HepG2 (cell line): ENCODE data around the gene CD1B. TPM values are rescaled to one million over a fixed set of nuclear protein-coding genes. Genes with fewer than 3 reads are reported as not detected.

ENCODE experiments used
- ATAC-seq: fragments of 200-7000 bp; cut with Tn5 transposase; 3 replicates; pipeline ENCODE4 v1.9.1; 2020; ENCODE audit warnings: mild to moderate bottlenecking, moderate library complexity
- BruUV-seq: library from RNA; stranded (reverse); fragments of 400-500 nt; replicated peaks from 2 replicates; lab custom pipeline; 2021; lab: Mats Ljungman, UMichigan
- CTCF ChIA-PET: fragments of 300-600 bp; formaldehyde crosslinking; extraction: SDS; loops from one replicate; lab custom pipeline; 2021; ENCODE audit warnings: low total read pairs, inconsistent platforms, low intra/inter-chr PET ratio; lab: Yijun Ruan, JAX
- POLR2A ChIA-PET: fragments of 350-600 bp; sonication (Branson Sonifier 250); formaldehyde crosslinking; loops from one replicate; lab custom pipeline; 2020; ENCODE audit warnings: antibody characterized with exemption, inconsistent platforms; lab: Yijun Ruan, JAX
- DNase-seq: peaks from one replicate; pipeline ENCODE4 v3.0.0-alpha.2; 2015; ENCODE audit warnings: low spot score
- FAIRE-seq: peaks from 3 replicates; lab custom pipeline; 2011; peaks lifted over from hg19 to GRCh38; lab: Jason Lieb, UNC
- H2AFZ ChIP-seq: one replicate; pipeline ENCODE4 v1.6.1; 2011; ENCODE audit warnings: low read length, inconsistent platforms
- H3K27ac ChIP-seq: fragments of 300-600 bp; 3 replicates; pipeline ENCODE4 v1.8.0; 2011; ENCODE audit warnings: mixed run types, mild to moderate bottlenecking, mixed read lengths, low read length, inconsistent platforms; ENCODE audit not compliant: insufficient read depth; ENCODE audit errors: extremely low read length
- H3K27me3 ChIP-seq, 2 experiments: fragments of 200-600 bp in 1 of 2; 2 replicates in 1 of 2; 3 replicates in 1 of 2; pipeline versions ENCODE4 v1.6.0 to v1.8.0; 2011; ENCODE audit warnings: low read length in 2 of 2, mild to moderate bottlenecking in 2 of 2, moderate library complexity in 2 of 2, inconsistent platforms in 1 of 2; ENCODE audit not compliant: insufficient read depth in 2 of 2, control insufficient read depth in 1 of 2
- H3K36me3 ChIP-seq, 2 experiments: fragments of 200-600 bp in 1 of 2; replicated peaks in 1 of 2; 2 replicates in 1 of 2; 3 replicates in 1 of 2; pipeline versions ENCODE4 v1.5.1 to v1.8.0; 2011; ENCODE audit warnings: low read length in 2 of 2, inconsistent platforms in 1 of 2; ENCODE audit not compliant: insufficient read depth in 2 of 2, control insufficient read depth in 1 of 2
- H3K4me1 ChIP-seq: 2 replicates; pipeline ENCODE4 v1.5.1; 2012; ENCODE audit warnings: low read length, inconsistent platforms; ENCODE audit not compliant: insufficient read depth
- H3K4me2 ChIP-seq: 2 replicates; pipeline ENCODE4 v1.6.0; 2011; ENCODE audit warnings: low read depth, low read length, inconsistent platforms
- H3K4me3 ChIP-seq, 3 experiments: fragments of 200-600 bp in 1 of 3; sonication (generic), shearing (Covaris generic) in 1 of 3; replicated peaks in 1 of 3; 2 replicates each; pipeline ENCODE4 v1.5.1; 2011 to 2016; ENCODE audit warnings: low read length in 3 of 3, inconsistent platforms in 2 of 3, low read depth in 2 of 3, mild to moderate bottlenecking in 2 of 3, control low read depth in 1 of 3, mixed read lengths in 1 of 3; ENCODE audit not compliant: insufficient read depth in 1 of 3
- H3K79me2 ChIP-seq: one replicate; pipeline ENCODE4 v1.6.1; 2011; ENCODE audit warnings: low read length, inconsistent platforms; ENCODE audit not compliant: insufficient read depth
- H3K9ac ChIP-seq: 2 replicates; pipeline ENCODE4 v1.6.0; 2011; ENCODE audit warnings: mild to moderate bottlenecking, low read depth, low read length, inconsistent platforms; ENCODE audit not compliant: insufficient read depth
- H3K9me3 ChIP-seq: 2 replicates; pipeline ENCODE4 v1.5.1; 2012; ENCODE audit warnings: mild to moderate bottlenecking, low read length
- H4K20me1 ChIP-seq: 2 replicates; pipeline ENCODE4 v1.6.0; 2011; ENCODE audit warnings: inconsistent platforms, mild to moderate bottlenecking, low read length, moderate library complexity; ENCODE audit not compliant: insufficient read depth
- CHD2 ChIP-seq: IDR thresholded peaks from 2 replicates; pipeline ENCODE4 v1.6.1; 2011; ENCODE audit warnings: low read depth, low read length, improper control_type of control experiment
- DNMT3B ChIP-seq: conservative IDR thresholded peaks from 2 replicates; pipeline ENCODE4 v1.6.1; 2016; ENCODE audit warnings: missing biosample characterization, control low read depth
- E2F1 ChIP-seq: sonication (generic); formaldehyde crosslinking; IDR thresholded peaks from 2 replicates; pipeline ENCODE4 v1.5.0; 2020; ENCODE audit warnings: missing genetic modification reagents
- HNF1B ChIP-seq: sonication (generic); formaldehyde crosslinking; IDR thresholded peaks from 2 replicates; pipeline ENCODE4 v1.5.1; 2020; ENCODE audit warnings: mild to moderate bottlenecking, moderate library complexity, missing genetic modification reagents
- ZBTB10 ChIP-seq: sonication (generic); formaldehyde crosslinking; IDR thresholded peaks from 2 replicates; pipeline ENCODE4 v1.4.0; 2020; ENCODE audit warnings: missing genetic modification reagents, borderline replicate concordance
- ZNF12 ChIP-seq: sonication (generic); formaldehyde crosslinking; IDR thresholded peaks from 2 replicates; pipeline ENCODE4 v1.5.0; 2020; ENCODE audit warnings: missing genetic modification reagents
- ZNF124 ChIP-seq: sonication (generic); formaldehyde crosslinking; IDR thresholded peaks from 2 replicates; pipeline ENCODE4 v1.4.0; 2020; ENCODE audit warnings: missing genetic modification reagents
- ZNF431 ChIP-seq: sonication (generic); formaldehyde crosslinking; IDR thresholded peaks from 2 replicates; pipeline ENCODE4 v1.9.0; 2022; ENCODE audit warnings: missing genetic modification reagents, low read depth, mild to moderate bottlenecking, borderline replicate concordance
- ZNF562 ChIP-seq: sonication (generic); formaldehyde crosslinking; IDR thresholded peaks from 2 replicates; pipeline ENCODE4 v1.8.0; 2022; ENCODE audit warnings: missing genetic modification reagents, borderline replicate concordance
- ZNF850 ChIP-seq: sonication (generic); formaldehyde crosslinking; conservative IDR thresholded peaks from 2 replicates; pipeline ENCODE4 v1.9.0; 2021; ENCODE audit warnings: mild to moderate bottlenecking, missing genetic modification reagents
- WGBS: methylation state at CpG from one replicate; pipeline ENCODE4 v1.1.6; 2017; ENCODE audit warnings: low lambda C conversion rate; 5-methylcytosine and 5-hydroxymethylcytosine counted together
- in situ Hi-C: cut with HindIII; loops from 2 replicates; pipeline ENCODE4 v1.10.0; 2017; ENCODE audit warnings: low pct_unique_long_range_greater_than_20kb; ENCODE audit not compliant: extremely low pct_ligation_motif_present
- intact Hi-C: fragments of 100-400 bp; cut with micrococcal nuclease; formaldehyde crosslinking; loops from one replicate; pipeline ENCODE4 v1.10.0; 2022; ENCODE audit not compliant: unreplicated experiment
- polyA plus RNA-seq, 8 experiments: library from polyadenylated mRNA; depleted of rRNA in 3 of 8; stranded (reverse) in 7 of 8; unstranded in 1 of 8; fragments of >200 nt; fragmentation: Illumina TruSeq in 4 of 8; extraction: Trizol in 4 of 8; gene quantifications; 2 replicates each; pipeline versions ENCODE4 v1.2.1 to v1.2.3, GENCODE V29; 2011 to 2016; ENCODE audit warnings: low read depth in 4 of 8, missing spikeins in 1 of 8, mixed read lengths in 1 of 8; ENCODE audit not compliant: insufficient read depth in 1 of 8
- total RNA-seq, 5 experiments: library from RNA; depleted of rRNA; stranded (reverse); fragments of >200 nt; fragmentation: Illumina TruSeq; extraction: Trizol; gene quantifications; 2 replicates each; pipeline ENCODE4 v1.2.3, GENCODE V29; 2016; ENCODE audit warnings: low read depth in 1 of 5

CD1B gene
- total and polyA plus RNA-seq, 2 of the 13 experiments (the other 11 are each of a cell fraction or from before 2014, with no cell fraction given), result not detected

GRCh38 chr1:158328426-158328825 is 2.9 kb downstream of the CD1B start:
- H3K9ac ChIP-seq, result no peak overlapping the region
- no peak overlapping the region for H3K4me2 ChIP-seq
- no peak overlapping the region for H2AFZ ChIP-seq
- intact Hi-C loops (no loop called here), in situ Hi-C loops (no loop called here)
- WGBS, result 28% methylated on average over 3 of the region's 3 CpGs
- no peak overlapping the region for H3K4me3 ChIP-seq
- ChIA-PET POLR2A (no interaction called here), CTCF (no interaction called here)
- H3K27ac ChIP-seq, result no peak overlapping the region
- H3K79me2 ChIP-seq, result no peaks in the 10 kb centered on the region
- no peaks in the 10 kb centered on the region for H4K20me1 ChIP-seq
- ATAC-seq (no peak), FAIRE-seq (no peak), DNase-seq (no peak)
- H3K9me3 ChIP-seq, result peaks cover 15% of the 10 kb centered on the region
- BruUV-seq, result no TSS peak
- no peaks in the 10 kb centered on the region for H3K27me3 ChIP-seq
- no peaks in the 10 kb centered on the region for H3K36me3 ChIP-seq
- TF ChIP-seq ZNF124 (no peak), CHD2 (no peak)
- H3K4me1 ChIP-seq, result no peaks in the 10 kb centered on the region

GRCh38 chr1:158327481-158327880 is 3.9 kb downstream of the CD1B start:
- H3K4me1 ChIP-seq, result no peaks in the 10 kb centered on the region
- in situ Hi-C loops, result no loop called here
- no TSS peak for BruUV-seq
- CTCF ChIA-PET, result no interaction called here
- no peak for ATAC-seq
- H3K4me3 ChIP-seq, result no peak overlapping the region
- DNase-seq, result no peak
- no peak for TF ChIP-seq E2F1 (CRISPR knock-in tag)
- no peak for TF ChIP-seq ZBTB10 (CRISPR knock-in tag)
- no peak for TF ChIP-seq HNF1B (CRISPR knock-in tag)
- no peak for TF ChIP-seq ZNF12
- no peak for TF ChIP-seq ZNF431 (CRISPR knock-in tag)
- no peak for TF ChIP-seq ZNF850 (CRISPR knock-in tag)
- TF ChIP-seq ZNF562 (CRISPR knock-in tag), result no peak
- no peak for TF ChIP-seq DNMT3B (CRISPR knock-in tag)
- no peak for FAIRE-seq
- H3K9me3 ChIP-seq, result peaks cover 24% of the 10 kb centered on the region
- no peaks in the 10 kb centered on the region for H3K79me2 ChIP-seq
- H3K36me3 ChIP-seq, result no peaks in the 10 kb centered on the region
- H3K4me2 ChIP-seq, result no peak overlapping the region
- H4K20me1 ChIP-seq, result no peaks in the 10 kb centered on the region
- no peak overlapping the region for H2AFZ ChIP-seq
- no peak overlapping the region for H3K27ac ChIP-seq
- no peaks in the 10 kb centered on the region for H3K27me3 ChIP-seq
- H3K9ac ChIP-seq, result no peak overlapping the region
- intact Hi-C loops, result no loop called here
- POLR2A ChIA-PET, result no interaction called here
